ENCODE results near the gene CRLF1. TPM values are rescaled to one million over a fixed set of nuclear protein-coding genes. Genes with fewer than 3 reads are reported as not detected.
"Not testable (repeated sequence)": the region's sequence is repeated elsewhere in the genome, so short reads cannot be mapped to it uniquely, and the experiment has no call there.

Gene CRLF1
- polyA plus RNA-seq, 2 donors: 2.8 to 11.1 TPM

DNA sequence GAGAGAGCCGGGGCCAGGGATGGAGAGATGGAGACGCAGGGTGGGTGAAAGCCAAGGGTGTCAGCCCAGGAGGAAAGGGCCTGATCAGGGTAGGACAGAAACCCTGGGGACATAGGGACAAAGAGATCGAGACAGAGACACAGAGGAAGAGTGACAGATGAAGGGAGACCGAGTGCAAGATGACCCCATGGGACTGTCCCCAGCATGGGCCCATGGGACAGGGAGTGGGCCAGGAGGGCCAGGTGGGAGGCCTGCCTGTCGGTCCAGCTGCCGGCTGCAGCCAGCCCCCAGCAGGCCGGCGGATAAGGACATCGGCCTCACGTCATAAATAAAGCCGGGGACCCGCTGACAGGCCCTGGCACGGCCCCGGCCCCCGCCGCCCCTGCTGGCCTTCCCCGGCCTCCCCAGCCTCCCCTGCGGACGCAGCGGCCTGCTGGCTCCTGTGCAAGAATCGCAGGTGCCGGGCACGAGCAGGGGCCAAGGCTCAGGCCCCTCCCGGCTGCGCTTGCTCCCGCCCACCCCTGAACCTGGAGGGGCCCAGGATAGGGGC lies 11.7 kb downstream of the CRLF1 start:
- 26 to 32% methylated on average over 17 to 26 of the region's 26 CpGs for WGBS, 2 donors
- peak overlapping the region in 1 of 2 donors; percentile 7 for H3K4me3 ChIP-seq (ENCODE audit: low read depth in 1 of 2, low read length in 2 of 2)
- H3K27ac ChIP-seq (ENCODE audit: low read depth in 2 of 2, low read length in 1 of 2): no peak overlapping the region
- H3K36me3 ChIP-seq (ENCODE audit: control insufficient read depth in 2 of 2, insufficient read depth in 2 of 2, low read length in 1 of 2): peaks cover 0 to 5% of the 10 kb centered on the region in 2 donors
- H3K9me3 ChIP-seq (ENCODE audit: control insufficient read depth in 2 of 2, insufficient read depth in 1 of 2, low read depth in 1 of 2, low read length in 1 of 2): peaks cover 0 to 4% of the 10 kb centered on the region in 2 donors
- no peaks in the 10 kb centered on the region for H3K27me3 ChIP-seq (ENCODE audit: control insufficient read depth in 1 of 2, insufficient read depth in 2 of 2, low read length in 2 of 2)
- H3K4me1 ChIP-seq (ENCODE audit: control insufficient read depth in 2 of 2, insufficient read depth in 2 of 2, low read length in 1 of 2): peaks cover 3 to 7% of the 10 kb centered on the region in 2 donors

DNA sequence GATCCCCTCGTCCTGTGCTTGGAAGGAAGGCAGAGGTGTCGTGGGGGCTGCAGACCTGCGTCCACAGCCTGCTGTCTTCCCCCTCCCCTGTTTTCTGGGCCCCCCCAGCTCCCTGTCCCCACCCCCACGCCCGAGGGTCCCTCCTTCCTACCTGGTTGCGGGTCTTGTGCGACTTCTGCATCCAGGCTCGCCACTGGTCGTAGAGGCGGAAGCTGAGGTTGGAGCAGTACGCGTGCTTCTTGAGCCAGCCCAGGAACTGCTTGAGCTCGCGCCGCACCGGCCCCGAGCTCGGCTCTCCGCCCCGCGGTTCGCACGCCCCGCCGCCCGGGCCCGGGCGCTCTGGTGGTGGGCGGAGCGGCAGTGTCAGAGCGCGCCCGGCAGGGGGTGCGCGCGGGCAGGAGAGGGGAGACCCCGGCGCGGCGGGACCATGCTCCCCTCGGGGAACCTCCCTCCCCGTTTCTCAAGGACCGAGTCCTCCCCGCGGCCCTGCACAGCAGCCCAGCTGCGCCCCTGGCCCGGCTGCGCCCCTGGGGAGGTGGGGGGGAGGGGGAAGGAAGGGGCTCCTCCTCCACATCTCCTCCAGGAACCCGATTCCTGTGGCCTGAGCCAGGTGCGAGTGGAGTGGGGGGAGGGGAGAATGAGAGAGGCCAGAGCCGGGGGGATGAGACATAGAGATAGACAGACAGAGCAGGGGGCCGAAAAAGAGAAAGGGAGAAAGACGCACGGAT lies 12.3 kb downstream of the CRLF1 start:
- Histone ChIP-seq H3K27ac (ENCODE audit: low read depth in 2 of 2, low read length in 1 of 2) (peak overlapping the region in 1 of 2 donors; percentile 22), H3K4me3 (ENCODE audit: low read depth in 1 of 2, low read length in 2 of 2) (peak overlapping the region in 1 of 2 donors; percentile 7), H3K27me3 (ENCODE audit: control insufficient read depth in 1 of 2, insufficient read depth in 2 of 2, low read length in 2 of 2) (no peaks in the 10 kb centered on the region), H3K4me1 (ENCODE audit: control insufficient read depth in 2 of 2, insufficient read depth in 2 of 2, low read length in 1 of 2) (peaks cover 9 to 10% of the 10 kb centered on the region in 2 donors), H3K36me3 (ENCODE audit: control insufficient read depth in 2 of 2, insufficient read depth in 2 of 2, low read length in 1 of 2) (peaks cover 0 to 5% of the 10 kb centered on the region in 2 donors), H3K9me3 (ENCODE audit: control insufficient read depth in 2 of 2, insufficient read depth in 1 of 2, low read depth in 1 of 2, low read length in 1 of 2) (peaks cover 0 to 4% of the 10 kb centered on the region in 2 donors)
- whole genome bisulfite sequencing, 2 donors: 1% methylated on average over 47 to 54 of the region's 54 CpGs

GRCh38 chr19:18593367-18594095 lies 13.1 kb downstream of the CRLF1 start:
- H3K27ac ChIP-seq (ENCODE audit: low read depth in 2 of 2, low read length in 1 of 2): peak overlapping the region in 1 of 2 donors; percentile 22
- peaks cover 0 to 5% of the 10 kb centered on the region in 2 donors for H3K36me3 ChIP-seq (ENCODE audit: control insufficient read depth in 2 of 2, insufficient read depth in 2 of 2, low read length in 1 of 2)
- peaks cover 0 to 4% of the 10 kb centered on the region in 2 donors for H3K9me3 ChIP-seq (ENCODE audit: control insufficient read depth in 2 of 2, insufficient read depth in 1 of 2, low read depth in 1 of 2, low read length in 1 of 2)
- peaks cover 9 to 12% of the 10 kb centered on the region in 2 donors for H3K4me1 ChIP-seq (ENCODE audit: control insufficient read depth in 2 of 2, insufficient read depth in 2 of 2, low read length in 1 of 2)
- H3K4me3 ChIP-seq (ENCODE audit: low read depth in 1 of 2, low read length in 2 of 2): no peak overlapping the region
- WGBS, 2 donors: 41 to 43% methylated on average over 25 of the region's 25 CpGs
- H3K27me3 ChIP-seq (ENCODE audit: control insufficient read depth in 1 of 2, insufficient read depth in 2 of 2, low read length in 2 of 2): no peaks in the 10 kb centered on the region

- H3K36me3 ChIP-seq (ENCODE audit: control insufficient read depth in 2 of 2, insufficient read depth in 2 of 2, low read length in 1 of 2); H3K27ac ChIP-seq (ENCODE audit: low read depth in 2 of 2, low read length in 1 of 2); H3K27me3 ChIP-seq (ENCODE audit: control insufficient read depth in 1 of 2, insufficient read depth in 2 of 2, low read length in 2 of 2); H3K4me3 ChIP-seq (ENCODE audit: low read depth in 1 of 2, low read length in 2 of 2); H3K9me3 ChIP-seq (ENCODE audit: control insufficient read depth in 2 of 2, insufficient read depth in 1 of 2, low read depth in 1 of 2, low read length in 1 of 2): not testable (repeated sequence)
- peaks cover 11 to 12% of the 10 kb centered on the region in 2 donors for H3K4me1 ChIP-seq (ENCODE audit: control insufficient read depth in 2 of 2, insufficient read depth in 2 of 2, low read length in 1 of 2)
- 74 to 79% methylated on average over 5 of the region's 5 CpGs for whole genome bisulfite sequencing, 2 donors
These were observed 13.9 kb downstream of the CRLF1 start for GRCh38 chr19:18592732-18593131.

DNA sequence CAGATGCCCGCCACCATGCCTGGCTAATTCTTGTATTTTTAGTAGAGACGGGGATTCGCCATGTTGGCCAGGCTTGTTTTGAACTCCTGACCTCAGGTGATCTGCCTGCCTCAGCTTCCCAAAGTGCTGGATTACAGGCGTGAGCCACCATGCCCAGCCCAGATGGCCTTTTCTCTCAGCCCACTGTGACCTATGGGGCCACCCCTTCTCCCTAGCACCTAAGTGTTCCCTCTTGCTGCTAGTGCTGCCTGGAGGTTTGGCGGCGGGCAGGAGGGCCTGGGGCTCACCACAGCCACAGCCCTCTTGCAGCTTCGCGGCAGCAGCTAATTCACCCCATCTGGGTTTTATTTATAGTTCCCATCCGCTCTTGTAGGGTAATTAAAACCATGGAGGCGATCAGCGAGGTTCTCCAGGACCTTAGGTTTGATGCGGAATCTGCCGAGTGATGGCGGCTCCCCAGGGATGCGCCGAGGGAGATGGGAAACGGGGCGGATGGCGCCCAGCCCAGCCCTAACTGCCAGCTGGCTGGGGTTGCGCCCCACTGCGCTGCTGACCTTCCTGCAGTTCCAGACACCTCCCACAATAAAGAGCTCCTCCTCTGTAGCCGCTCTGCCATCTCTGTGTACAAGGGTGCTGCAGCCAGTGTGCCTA lies 14.7 kb downstream of the CRLF1 start:
- H3K27me3 ChIP-seq (ENCODE audit: control insufficient read depth in 1 of 2, insufficient read depth in 2 of 2, low read length in 2 of 2): no peaks in the 10 kb centered on the region
- peaks cover 11 to 12% of the 10 kb centered on the region in 2 donors for H3K4me1 ChIP-seq (ENCODE audit: control insufficient read depth in 2 of 2, insufficient read depth in 2 of 2, low read length in 1 of 2)
- H3K4me3 ChIP-seq (ENCODE audit: low read depth in 1 of 2, low read length in 2 of 2): no peak overlapping the region
- no peak overlapping the region for H3K27ac ChIP-seq (ENCODE audit: low read depth in 2 of 2, low read length in 1 of 2)
- peaks cover 0 to 5% of the 10 kb centered on the region in 2 donors for H3K36me3 ChIP-seq (ENCODE audit: control insufficient read depth in 2 of 2, insufficient read depth in 2 of 2, low read length in 1 of 2)
- H3K9me3 ChIP-seq (ENCODE audit: control insufficient read depth in 2 of 2, insufficient read depth in 1 of 2, low read depth in 1 of 2, low read length in 1 of 2): peaks cover 0 to 4% of the 10 kb centered on the region in 2 donors
- WGBS, 2 donors: 87% methylated on average over 22 of the region's 22 CpGs

DNA sequence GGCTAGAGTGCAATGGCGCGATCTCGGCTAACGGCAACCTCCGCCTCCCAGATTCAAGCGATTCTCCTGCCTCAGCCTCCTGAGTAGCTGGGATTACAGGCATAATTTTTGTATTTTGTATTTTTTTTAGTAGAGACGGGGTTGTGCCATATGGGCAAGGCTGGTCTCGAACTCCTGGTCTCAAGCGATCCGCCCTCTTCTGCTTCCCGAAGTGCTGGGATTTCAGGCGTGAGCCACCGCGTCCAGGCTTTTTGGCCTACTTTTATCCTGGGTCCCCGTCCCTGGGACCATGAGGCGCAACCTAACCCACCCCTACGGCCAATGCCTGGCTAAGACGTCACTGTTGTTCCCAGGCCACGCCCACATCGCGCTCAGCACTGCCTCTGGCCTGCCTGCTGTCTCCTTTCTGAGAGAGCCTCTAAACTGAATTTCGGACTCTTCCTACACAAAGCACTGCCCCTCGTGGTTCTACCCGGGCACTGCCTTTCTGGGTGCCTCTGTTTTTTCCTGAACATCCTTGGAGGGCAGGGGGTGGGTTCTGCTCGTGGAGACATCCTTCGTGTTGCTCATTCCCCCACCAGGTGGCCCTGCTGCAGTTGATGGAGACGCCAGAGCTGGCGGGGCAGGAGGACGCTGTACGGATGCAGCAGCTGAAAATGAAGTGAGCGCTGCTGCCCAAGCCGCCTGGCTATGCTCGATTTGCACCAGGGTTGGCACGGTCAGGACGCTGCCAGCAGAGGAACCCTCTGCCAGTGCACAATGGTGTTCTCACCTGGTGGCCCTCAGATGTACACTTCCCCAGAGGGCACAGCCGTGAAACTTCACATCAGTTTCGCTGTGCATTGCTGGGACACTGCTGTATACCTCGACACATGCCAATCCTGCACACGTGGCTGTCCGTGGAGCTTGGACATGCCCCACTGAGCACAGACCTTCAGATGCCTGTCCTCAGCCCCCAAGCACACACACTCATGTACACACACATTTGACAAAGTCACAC lies 16.0 kb downstream of the CRLF1 start:
- H3K4me3 ChIP-seq (ENCODE audit: low read depth in 1 of 2, low read length in 2 of 2): no peak overlapping the region
- H3K36me3 ChIP-seq (ENCODE audit: control insufficient read depth in 2 of 2, insufficient read depth in 2 of 2, low read length in 1 of 2): peaks cover 0 to 5% of the 10 kb centered on the region in 2 donors
- peak overlapping the region in 1 of 2 donors; percentile 1 for H3K27ac ChIP-seq (ENCODE audit: low read depth in 2 of 2, low read length in 1 of 2)
- H3K4me1 ChIP-seq (ENCODE audit: control insufficient read depth in 2 of 2, insufficient read depth in 2 of 2, low read length in 1 of 2): peaks cover 11 to 12% of the 10 kb centered on the region in 2 donors
- no peaks in the 10 kb centered on the region for H3K27me3 ChIP-seq (ENCODE audit: control insufficient read depth in 1 of 2, insufficient read depth in 2 of 2, low read length in 2 of 2)
- 75 to 76% methylated on average over 40 of the region's 40 CpGs for WGBS, 2 donors
- H3K9me3 ChIP-seq (ENCODE audit: control insufficient read depth in 2 of 2, insufficient read depth in 1 of 2, low read depth in 1 of 2, low read length in 1 of 2): peaks cover 0 to 4% of the 10 kb centered on the region in 2 donors

GRCh38 chr19:18589380-18590272 lies 17.0 kb downstream of the CRLF1 start:
- H3K4me1 ChIP-seq (ENCODE audit: control insufficient read depth in 2 of 2, insufficient read depth in 2 of 2, low read length in 1 of 2): peaks cover 10 to 12% of the 10 kb centered on the region in 2 donors
- peaks cover 0 to 4% of the 10 kb centered on the region in 2 donors for H3K9me3 ChIP-seq (ENCODE audit: control insufficient read depth in 2 of 2, insufficient read depth in 1 of 2, low read depth in 1 of 2, low read length in 1 of 2)
- peaks cover 0 to 5% of the 10 kb centered on the region in 2 donors for H3K36me3 ChIP-seq (ENCODE audit: control insufficient read depth in 2 of 2, insufficient read depth in 2 of 2, low read length in 1 of 2)
- H3K27ac ChIP-seq (ENCODE audit: low read depth in 2 of 2, low read length in 1 of 2): peak overlapping the region; percentile 88 to 93
- peak overlapping the region; percentile 78 to 85 for H3K4me3 ChIP-seq (ENCODE audit: low read depth in 1 of 2, low read length in 2 of 2)
- 6 to 13% methylated on average over 47 to 52 of the region's 52 CpGs for WGBS, 2 donors
- H3K27me3 ChIP-seq (ENCODE audit: control insufficient read depth in 1 of 2, insufficient read depth in 2 of 2, low read length in 2 of 2): no peaks in the 10 kb centered on the region

Data from esophagus (tissue), 2 donors.